ENCODE results near the gene GATM. TPM values are rescaled to one million over a fixed set of nuclear protein-coding genes. Genes with fewer than 3 reads are reported as not detected.

The GATM gene
- total and polyA plus RNA-seq, 2 of the 4 experiments (the other 2 are of a cell fraction), result 0.10 to 0.18 TPM

DNA sequence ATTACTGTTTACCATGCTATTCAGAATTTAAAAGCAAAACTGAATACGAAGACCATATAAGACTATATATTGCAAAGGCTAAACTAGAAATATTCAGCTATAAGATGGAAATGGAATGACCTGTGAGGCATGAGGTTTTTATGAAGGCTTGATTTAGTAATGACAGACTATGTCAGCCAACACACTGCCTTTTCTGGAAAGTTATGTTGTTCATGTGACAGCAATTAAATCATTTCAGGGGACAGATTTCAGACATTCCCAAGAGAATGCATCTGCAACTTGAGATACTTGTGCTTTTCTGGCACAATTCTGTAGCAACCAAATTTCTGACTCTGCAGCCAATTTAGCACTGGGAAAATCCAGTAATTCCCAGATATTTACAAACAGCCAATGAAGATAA is 8.6 kb upstream of the GATM start:
- TF ChIP-seq MAZ (IDR thresholded peaks at IDR 0.05; ENCODE audit: borderline replicate concordance, low read depth, low read length) (no peak), POLR2A (IDR thresholded peaks at IDR 0.05; ENCODE audit: low read depth, low read length) (no peak), RCOR1 (IDR thresholded peaks at IDR 0.05; ENCODE audit: insufficient replicate concordance, low read length) (no peak), BHLHE40 (IDR thresholded peaks at IDR 0.05; ENCODE audit: low read depth, low read length) (no peak), RFX5 (IDR thresholded peaks at IDR 0.05; ENCODE audit: low read depth, low read length) (no peak), NFE2L2 (IDR thresholded peaks at IDR 0.05; ENCODE audit: low read depth, low read length) (no peak)
- ChIA-PET POLR2A (ENCODE audit: unreplicated experiment) (no interaction called here), CTCF (no interaction called here)
- no peak overlapping the region for H2AK5ac ChIP-seq (ENCODE audit: low read depth, low read length)
- H2BK20ac ChIP-seq (ENCODE audit: low read depth, low read length), result no peak overlapping the region
- no peak overlapping the region for H3K27ac ChIP-seq (ENCODE audit: insufficient read depth, low read length)
- H4K91ac ChIP-seq (ENCODE audit: insufficient read depth, low read depth, low read length), result no peak overlapping the region
- no peak overlapping the region for H2BK120ac ChIP-seq (ENCODE audit: low read depth, low read length)
- no peak overlapping the region for H2BK15ac ChIP-seq (ENCODE audit: low read depth, low read length)
- no peak for ATAC-seq (ENCODE audit: low read depth)
- no peak overlapping the region for H2AFZ ChIP-seq (replicated peaks; ENCODE audit: low read length, poor library complexity)
- no peak overlapping the region for H4K5ac ChIP-seq (ENCODE audit: low read depth, low read length)
- DNase-seq, result no peak
- no peak overlapping the region for H3K18ac ChIP-seq (ENCODE audit: low read depth, low read length)
- no peak overlapping the region for H3K23ac ChIP-seq (ENCODE audit: low read depth, low read length)
- H3K4me1 ChIP-seq (ENCODE audit: control insufficient read depth, insufficient read depth, low read length), result no peaks in the 10 kb centered on the region
- H4K20me1 ChIP-seq (ENCODE audit: insufficient read depth, low read length), result no peaks in the 10 kb centered on the region
- no peak overlapping the region for H3K4me2 ChIP-seq (ENCODE audit: low read depth, low read length)
- no peak overlapping the region for H3K4me3 ChIP-seq (ENCODE audit: insufficient read depth, low read depth, low read length)
- H3K4ac ChIP-seq (ENCODE audit: low read depth, low read length), result no peak overlapping the region
- no peak overlapping the region for H2AK9ac ChIP-seq (replicated peaks; ENCODE audit: low read depth, low read length, poor library complexity)
- H3K79me1 ChIP-seq (ENCODE audit: low read depth in 1 of 2, low read length in 2 of 2), result no peaks in the 10 kb centered on the region
- dilution Hi-C loops (cut with HindIII; ENCODE audit: low sequenced_read_pairs, unreplicated experiment) (no loop called here), in situ Hi-C loops (cut with MboI; ENCODE audit: low sequenced_read_pairs) (no loop called here), intact Hi-C loops (cut with micrococcal nuclease) (no loop called here)
- H3K27me3 ChIP-seq (ENCODE audit: control insufficient read depth, insufficient read depth, low read length), result peaks cover 20% of the 10 kb centered on the region
- no peaks in the 10 kb centered on the region for H3K36me3 ChIP-seq (ENCODE audit: control insufficient read depth, insufficient read depth, low read length)
- BruUV-seq (replicated peaks), result no TSS peak
- H2BK5ac ChIP-seq (ENCODE audit: low read depth, low read length, poor library complexity, severe bottlenecking), result no peak overlapping the region
- H4K8ac ChIP-seq (ENCODE audit: low read depth in 2 of 2, low read length in 2 of 2), result no peak overlapping the region
- no peak overlapping the region for H3K9ac ChIP-seq (ENCODE audit: low read depth, low read length)
- no peaks in the 10 kb centered on the region for H3K9me3 ChIP-seq (ENCODE audit: control insufficient read depth, insufficient read depth, low read length)
- no peak overlapping the region for H3K14ac ChIP-seq (replicated peaks; ENCODE audit: low read depth, low read length)
- no peaks in the 10 kb centered on the region for H3K9me1 ChIP-seq (ENCODE audit: insufficient read depth, low read length)
- no peak overlapping the region for H3K56ac ChIP-seq (ENCODE audit: extremely low read depth, insufficient read depth, low read length)
- WGBS, 2 experiments (ENCODE audit: extremely low coverage in 2 of 2, insufficient read length in 1 of 2), result no CpG with 5 or more reads among the region's 1 CpG
